Measurements from ENCODE around the gene RINT1.

The RINT1 gene

DNA sequence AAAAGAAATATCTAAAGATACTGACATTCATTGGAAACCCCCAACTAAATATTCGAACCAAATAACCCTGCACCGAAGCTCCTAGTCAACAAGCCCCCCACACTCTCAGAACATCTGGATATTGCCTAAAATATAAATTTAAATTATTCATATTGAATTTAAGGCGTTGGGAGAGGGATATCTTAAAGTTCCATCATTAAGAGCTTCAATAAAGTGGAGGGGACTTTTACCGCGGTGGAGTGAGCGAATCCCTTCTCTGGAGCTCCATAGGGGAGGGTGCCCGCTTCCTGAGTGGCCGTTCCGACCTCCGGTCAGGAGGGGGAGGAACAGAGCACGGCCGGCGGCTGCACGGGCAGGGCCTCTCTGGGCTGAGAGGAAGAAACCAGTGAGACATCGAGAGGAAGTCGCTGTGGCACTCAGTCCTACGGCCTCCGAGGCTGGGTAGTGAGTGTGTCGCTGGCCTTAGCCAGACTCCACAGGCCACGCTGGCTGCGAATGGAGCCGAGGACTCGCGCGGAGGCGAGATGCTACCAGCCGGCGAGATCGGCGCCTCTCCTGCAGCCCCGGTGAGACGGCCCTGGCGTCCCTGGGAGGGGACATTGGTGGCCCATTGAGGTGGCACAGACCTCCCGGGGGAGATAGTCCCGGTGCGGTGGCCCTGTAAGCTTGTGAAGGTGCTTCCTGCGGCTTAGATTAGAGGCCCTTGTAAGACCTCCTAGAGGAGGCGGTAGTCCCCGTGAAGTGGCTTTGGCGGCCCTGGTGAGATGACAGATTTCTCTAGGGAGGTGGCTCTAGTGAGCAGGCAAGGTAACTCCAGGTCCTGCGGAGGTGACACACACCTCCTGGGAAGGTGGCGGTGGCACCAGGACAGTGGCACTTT, at the start of gene RINT1:
TSS of gene RINT1 (plus strand) at position 410 of the 880 bp plus-strand sequence. CDS start at position 525, 115 bp downstream.
- peak within 1 kb of the TSS; percentile 81 for H3K27ac ChIP-seq

GRCh38 chr7:105487579-105488571, 44.1 kb upstream of the RINT1 start:
- no peak for TF ChIP-seq ZFX (IDR thresholded peaks at IDR 0.05)
- TF ChIP-seq, protein P1, sequence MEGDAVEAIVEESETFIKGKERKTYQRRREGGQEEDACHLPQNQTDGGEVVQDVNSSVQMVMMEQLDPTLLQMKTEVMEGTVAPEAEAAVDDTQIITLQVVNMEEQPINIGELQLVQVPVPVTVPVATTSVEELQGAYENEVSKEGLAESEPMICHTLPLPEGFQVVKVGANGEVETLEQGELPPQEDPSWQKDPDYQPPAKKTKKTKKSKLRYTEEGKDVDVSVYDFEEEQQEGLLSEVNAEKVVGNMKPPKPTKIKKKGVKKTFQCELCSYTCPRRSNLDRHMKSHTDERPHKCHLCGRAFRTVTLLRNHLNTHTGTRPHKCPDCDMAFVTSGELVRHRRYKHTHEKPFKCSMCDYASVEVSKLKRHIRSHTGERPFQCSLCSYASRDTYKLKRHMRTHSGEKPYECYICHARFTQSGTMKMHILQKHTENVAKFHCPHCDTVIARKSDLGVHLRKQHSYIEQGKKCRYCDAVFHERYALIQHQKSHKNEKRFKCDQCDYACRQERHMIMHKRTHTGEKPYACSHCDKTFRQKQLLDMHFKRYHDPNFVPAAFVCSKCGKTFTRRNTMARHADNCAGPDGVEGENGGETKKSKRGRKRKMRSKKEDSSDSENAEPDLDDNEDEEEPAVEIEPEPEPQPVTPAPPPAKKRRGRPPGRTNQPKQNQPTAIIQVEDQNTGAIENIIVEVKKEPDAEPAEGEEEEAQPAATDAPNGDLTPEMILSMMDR (conservative IDR thresholded peaks at IDR 0.05), result peak; percentile 58
- H3K27ac ChIP-seq, result no peak overlapping the region

More for the DNA sequence above, at the start of gene RINT1:
- peak; percentile 91; the same call in 1 of the 2 replicates for TF ChIP-seq ZFX (IDR thresholded peaks at IDR 0.05)
- TF ChIP-seq, protein P1 (conservative IDR thresholded peaks at IDR 0.05), result peak; percentile 98

DNA sequence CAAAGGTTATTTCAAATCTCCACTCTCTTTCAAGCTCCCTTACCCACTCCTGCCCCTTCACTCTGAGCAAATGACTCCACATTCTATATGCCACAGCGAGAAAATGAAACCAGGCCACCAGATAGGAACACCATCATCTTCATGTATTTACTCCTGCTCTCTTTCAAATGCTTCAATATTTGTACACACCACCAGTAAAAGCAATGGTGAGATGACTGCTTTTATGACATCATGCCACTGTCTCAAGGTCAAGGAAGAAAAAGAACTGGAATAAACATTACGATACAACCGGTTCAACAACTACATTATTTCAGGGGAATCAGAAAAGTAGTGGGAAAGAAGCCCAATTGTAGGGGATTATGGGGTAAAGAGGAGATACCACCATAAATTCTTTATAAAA, 42.6 kb upstream of the RINT1 start:
- TF ChIP-seq, protein P1 (conservative IDR thresholded peaks at IDR 0.05), result no peak
- no peak for TF ChIP-seq ZFX (IDR thresholded peaks at IDR 0.05)
- H3K27ac ChIP-seq, result no peak overlapping the region

DNA sequence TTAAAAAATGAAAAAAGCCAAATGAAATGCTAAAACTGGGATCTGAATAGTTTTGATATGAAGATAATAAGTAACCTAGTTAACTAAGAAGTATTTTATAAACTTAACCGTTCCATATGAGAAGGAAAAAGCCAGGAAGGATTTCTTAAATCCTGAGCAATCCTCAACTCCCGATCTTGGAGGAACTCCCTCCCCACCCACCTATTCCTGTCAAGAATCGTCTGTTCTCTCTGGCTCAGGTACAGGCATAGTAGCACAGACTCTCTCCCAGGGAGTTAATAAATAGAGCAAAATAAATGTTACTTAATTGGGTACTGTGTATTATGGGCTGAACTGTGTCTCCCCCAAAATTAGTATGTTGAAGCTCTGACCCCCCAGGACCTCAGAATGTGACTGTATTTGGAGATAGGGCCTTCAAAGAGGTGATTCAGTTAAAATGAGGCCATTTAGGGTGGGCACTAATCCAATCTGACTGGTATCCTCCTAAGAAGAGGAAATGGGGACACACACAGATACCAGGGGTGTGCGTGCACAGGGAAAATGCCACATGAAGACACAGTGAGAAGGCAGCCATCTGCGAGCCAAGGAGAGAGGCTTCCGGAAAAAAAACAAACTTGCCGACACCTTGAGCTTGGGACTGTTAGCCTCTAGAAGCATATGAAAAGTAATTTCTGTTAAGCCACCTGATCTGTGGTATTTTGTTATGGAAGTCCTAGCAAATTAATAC, 38.6 kb upstream of the RINT1 start:
- H3K27ac ChIP-seq, result no peak overlapping the region
- TF ChIP-seq, protein P1 (conservative IDR thresholded peaks at IDR 0.05), result no peak
- TF ChIP-seq ZFX (IDR thresholded peaks at IDR 0.05), result no peak

DNA sequence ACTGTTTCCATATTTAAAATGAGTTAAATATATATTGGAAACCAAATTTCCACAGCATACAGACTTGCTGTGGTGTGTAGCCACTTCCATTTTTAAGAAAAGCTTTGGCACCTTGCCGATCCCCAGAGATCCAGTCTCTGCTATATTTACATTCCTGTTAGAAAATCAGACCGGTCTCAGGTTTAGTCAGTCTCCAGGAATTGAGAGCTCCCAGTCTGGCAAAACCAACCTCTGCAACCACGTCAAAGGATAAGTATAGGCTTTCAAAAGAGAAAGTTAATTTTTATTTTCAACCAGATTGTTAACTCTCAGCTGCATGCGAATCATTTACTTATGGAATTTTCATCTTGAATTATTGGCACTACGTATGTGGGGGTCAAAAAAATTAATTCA, 38.1 kb upstream of the RINT1 start:
- no peak for TF ChIP-seq ZFX (IDR thresholded peaks at IDR 0.05)
- TF ChIP-seq, protein P1 (conservative IDR thresholded peaks at IDR 0.05), result no peak
- H3K27ac ChIP-seq, result no peak overlapping the region

DNA sequence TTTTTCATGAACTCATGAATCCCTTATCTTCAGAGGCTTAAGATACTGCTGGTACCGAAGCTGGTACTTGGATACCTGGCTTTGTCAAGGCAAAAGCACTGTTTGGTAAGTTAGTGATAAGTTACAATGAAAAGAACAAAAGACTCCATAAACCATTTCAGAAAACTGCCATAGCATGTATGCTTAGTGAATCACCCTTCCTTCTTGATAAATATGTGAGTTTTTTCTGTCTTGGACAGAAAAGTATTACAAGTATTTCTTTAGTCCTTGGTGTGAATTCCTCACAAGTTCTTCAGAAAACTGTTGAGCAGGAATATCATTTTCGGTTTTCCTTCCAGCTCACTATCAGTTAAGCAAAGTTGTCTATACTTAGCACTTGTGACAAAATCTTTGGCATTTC, 35.5 kb upstream of the RINT1 start:
- no peak overlapping the region for H3K27ac ChIP-seq
- TF ChIP-seq, protein P1 (conservative IDR thresholded peaks at IDR 0.05), result no peak
- TF ChIP-seq ZFX (IDR thresholded peaks at IDR 0.05), result no peak

All from C4-2B (cell line).